ENCODE measurements around the gene PIM3. TPM values are rescaled to one million over a fixed set of nuclear protein-coding genes. Genes with fewer than 3 reads are reported as not detected.

The PIM3 gene
- total RNA-seq, 1 donor from 2014 or later, result 119 TPM

DNA sequence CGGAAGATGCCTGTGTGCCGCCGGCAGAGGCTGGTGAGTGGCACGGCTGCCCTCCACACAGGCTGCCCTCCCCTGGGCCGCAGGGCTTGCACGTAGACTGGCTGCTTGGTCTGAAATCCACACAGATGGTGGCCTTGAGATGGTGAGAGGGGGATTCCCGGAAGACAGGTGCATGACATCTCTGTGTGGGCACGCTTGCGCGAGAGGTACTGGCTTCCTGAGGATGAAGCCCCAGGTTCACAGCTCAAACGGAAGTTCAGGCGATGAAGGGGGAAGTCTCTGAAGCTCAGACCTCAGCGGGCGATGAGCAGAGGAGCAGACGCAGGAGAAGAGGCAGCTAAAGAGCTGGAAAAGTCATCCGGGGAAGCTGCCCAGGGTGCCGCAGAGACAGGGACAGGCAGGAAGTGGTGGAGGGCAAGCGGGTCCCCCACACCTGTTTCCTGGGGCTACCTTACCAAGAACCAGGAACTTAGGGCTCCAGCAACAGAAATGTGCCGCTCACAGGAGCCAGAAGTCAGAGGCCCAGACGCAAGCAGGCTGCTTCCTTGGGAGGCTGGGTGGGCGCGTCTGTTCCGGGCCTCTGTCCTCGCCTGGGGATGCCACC lies 34.9 kb upstream of the PIM3 start:
- H3K4me1 ChIP-seq, result peaks cover 5% of the 10 kb centered on the region
- no peak overlapping the region for H3K4me3 ChIP-seq
- TF ChIP-seq, protein P1, sequence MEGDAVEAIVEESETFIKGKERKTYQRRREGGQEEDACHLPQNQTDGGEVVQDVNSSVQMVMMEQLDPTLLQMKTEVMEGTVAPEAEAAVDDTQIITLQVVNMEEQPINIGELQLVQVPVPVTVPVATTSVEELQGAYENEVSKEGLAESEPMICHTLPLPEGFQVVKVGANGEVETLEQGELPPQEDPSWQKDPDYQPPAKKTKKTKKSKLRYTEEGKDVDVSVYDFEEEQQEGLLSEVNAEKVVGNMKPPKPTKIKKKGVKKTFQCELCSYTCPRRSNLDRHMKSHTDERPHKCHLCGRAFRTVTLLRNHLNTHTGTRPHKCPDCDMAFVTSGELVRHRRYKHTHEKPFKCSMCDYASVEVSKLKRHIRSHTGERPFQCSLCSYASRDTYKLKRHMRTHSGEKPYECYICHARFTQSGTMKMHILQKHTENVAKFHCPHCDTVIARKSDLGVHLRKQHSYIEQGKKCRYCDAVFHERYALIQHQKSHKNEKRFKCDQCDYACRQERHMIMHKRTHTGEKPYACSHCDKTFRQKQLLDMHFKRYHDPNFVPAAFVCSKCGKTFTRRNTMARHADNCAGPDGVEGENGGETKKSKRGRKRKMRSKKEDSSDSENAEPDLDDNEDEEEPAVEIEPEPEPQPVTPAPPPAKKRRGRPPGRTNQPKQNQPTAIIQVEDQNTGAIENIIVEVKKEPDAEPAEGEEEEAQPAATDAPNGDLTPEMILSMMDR (IDR thresholded peaks at IDR 0.05), result no peak
- H3K27me3 ChIP-seq, result peaks cover 9% of the 10 kb centered on the region
- H3K27ac ChIP-seq, result peak overlapping the region; percentile 24
- ATAC-seq, result no peak
- intact Hi-C loops (cut with DNase I), result no loop called here
- DNase-seq, result no peak
- peaks cover 4% of the 10 kb centered on the region for H3K36me3 ChIP-seq
- no peaks in the 10 kb centered on the region for H3K9me3 ChIP-seq

DNA sequence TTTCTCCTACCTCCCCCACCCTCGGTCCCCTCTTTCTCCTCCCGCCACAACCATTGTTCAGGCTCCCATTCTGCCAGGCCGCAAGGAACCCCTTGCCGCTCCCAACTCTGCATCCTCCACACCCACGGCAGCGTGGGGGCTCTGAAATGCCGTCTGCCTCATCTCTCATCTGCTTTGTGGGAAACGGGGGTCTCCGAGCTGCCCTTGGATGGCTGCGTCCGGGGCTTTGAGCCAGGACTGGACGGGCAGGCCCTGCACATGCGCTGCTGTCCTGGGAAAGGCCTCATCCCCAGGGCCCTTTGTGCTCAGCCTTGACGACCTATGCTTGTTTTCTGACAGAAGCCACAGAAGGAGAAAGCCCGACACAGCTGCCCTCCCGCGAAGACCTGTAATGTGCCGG lies 33.7 kb upstream of the PIM3 start:
- Histone ChIP-seq H3K4me3 (no peak overlapping the region), H3K36me3 (no peaks in the 10 kb centered on the region), H3K27me3 (peaks cover 9% of the 10 kb centered on the region), H3K9me3 (no peaks in the 10 kb centered on the region), H3K27ac (no peak overlapping the region), H3K4me1 (peaks cover 17% of the 10 kb centered on the region)
- DNase-seq (no peak), ATAC-seq (no peak)
- intact Hi-C loops (cut with DNase I), result no loop called here
- TF ChIP-seq, protein P1 (IDR thresholded peaks at IDR 0.05), result no peak

DNA sequence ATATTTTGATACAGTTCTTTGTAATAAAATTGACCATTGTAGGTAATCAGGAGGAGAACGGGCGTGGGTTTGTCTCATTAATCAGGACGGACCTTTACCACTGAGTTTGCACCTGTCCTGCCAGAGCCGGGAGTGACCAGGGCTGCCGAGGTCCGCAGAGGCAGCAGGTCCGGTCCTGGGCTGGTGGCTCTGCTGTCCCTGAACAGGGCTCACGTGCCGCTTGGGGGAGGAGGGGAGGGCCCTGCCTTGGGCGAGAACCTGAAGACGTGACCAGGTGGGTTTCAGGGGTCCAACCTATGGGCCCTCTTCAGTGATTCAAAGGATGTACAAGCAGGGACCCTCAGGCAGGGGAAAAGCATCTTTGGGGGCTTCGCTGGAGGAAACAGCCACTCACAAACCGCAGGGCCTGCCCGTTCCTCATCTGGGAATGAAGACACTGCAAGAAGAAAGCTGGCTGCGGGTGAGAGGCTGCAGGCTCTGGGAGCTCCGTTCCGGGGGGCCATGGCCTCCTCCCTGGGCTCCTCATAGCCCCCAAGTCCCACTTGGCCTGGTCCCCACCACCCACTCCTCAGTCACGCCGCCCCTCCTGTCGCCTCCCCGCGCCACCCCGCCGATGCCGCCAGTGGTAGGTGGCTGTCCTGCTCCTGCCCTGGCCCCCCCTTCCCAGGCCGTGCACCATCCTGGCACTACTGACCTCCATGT lies 32.9 kb upstream of the PIM3 start:
- intact Hi-C loops (cut with DNase I), result no loop called here
- no peak for DNase-seq

DNA sequence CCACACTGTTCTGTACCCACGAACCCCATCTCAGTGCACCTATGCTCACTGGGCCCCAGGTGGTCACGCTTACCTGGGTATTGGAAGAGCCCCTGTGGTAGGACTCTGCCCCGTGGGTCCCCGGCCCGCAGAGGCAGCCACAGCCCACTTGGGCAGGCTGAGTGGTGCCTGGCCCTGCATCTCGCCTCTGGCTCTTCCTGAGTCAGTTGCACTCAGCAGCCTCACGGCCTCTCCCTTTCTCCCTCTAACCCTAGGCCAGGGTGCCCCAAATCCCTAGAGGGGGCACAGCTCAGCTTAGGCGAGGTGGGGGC lies 32.4 kb upstream of the PIM3 start:
- intact Hi-C loops (cut with DNase I), result no loop called here
- DNase-seq, result no peak
- H3K27ac ChIP-seq, result no peak overlapping the region

More for the DNA sequence above, 32.9 kb upstream of the PIM3 start:
- Histone ChIP-seq H3K36me3 (no peaks in the 10 kb centered on the region), H3K9me3 (no peaks in the 10 kb centered on the region), H3K4me1 (peaks cover 17% of the 10 kb centered on the region), H3K27ac (no peak overlapping the region), H3K4me3 (no peak overlapping the region), H3K27me3 (peaks cover 9% of the 10 kb centered on the region)
- no peak for ATAC-seq
- TF ChIP-seq, protein P1 (IDR thresholded peaks at IDR 0.05), result no peak

DNA sequence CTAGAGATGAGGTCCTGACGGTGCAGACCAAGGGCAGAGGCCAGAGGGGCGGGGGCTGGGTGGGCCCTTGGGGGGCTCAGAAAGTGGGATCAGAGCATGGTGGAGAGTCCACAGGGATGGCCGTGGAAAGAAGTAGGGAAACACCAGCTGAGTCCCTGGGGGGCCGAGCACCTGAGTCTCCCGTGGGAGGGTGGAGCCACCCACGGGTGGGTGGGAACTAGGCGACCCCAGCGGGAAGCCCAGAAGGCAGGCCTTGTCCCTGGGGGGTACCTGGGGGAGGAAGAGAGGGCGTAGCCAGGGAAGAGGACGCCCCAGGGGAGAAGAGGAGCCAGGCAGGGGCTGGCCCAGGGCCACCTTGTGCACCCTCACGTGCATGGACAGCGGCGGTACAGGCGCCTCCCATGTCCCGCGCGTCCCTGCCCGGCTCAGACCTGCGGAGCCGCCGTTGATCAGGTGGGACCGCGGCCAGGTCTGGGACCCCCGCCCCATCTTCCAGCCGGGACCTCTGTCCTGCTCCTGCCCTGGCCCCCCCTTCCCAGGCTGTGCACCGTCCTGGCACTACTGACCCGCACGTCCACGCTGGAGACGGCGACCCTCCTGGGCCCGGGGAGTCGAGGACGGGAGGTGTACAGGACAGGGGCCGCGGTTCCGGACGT lies 31.9 kb upstream of the PIM3 start:
- Histone ChIP-seq H3K27me3 (peaks cover 9% of the 10 kb centered on the region), H3K27ac (no peak overlapping the region), H3K36me3 (no peaks in the 10 kb centered on the region), H3K4me3 (no peak overlapping the region), H3K4me1 (peaks cover 27% of the 10 kb centered on the region), H3K9me3 (no peaks in the 10 kb centered on the region)
- intact Hi-C loops (cut with DNase I), result no loop called here
- TF ChIP-seq, protein P1 (IDR thresholded peaks at IDR 0.05), result no peak
- DNase-seq, result no peak
- no peak for ATAC-seq

More for the DNA sequence above, 32.4 kb upstream of the PIM3 start:
- peaks cover 22% of the 10 kb centered on the region for H3K4me1 ChIP-seq
- ATAC-seq, result no peak
- peaks cover 9% of the 10 kb centered on the region for H3K27me3 ChIP-seq
- H3K9me3 ChIP-seq, result no peaks in the 10 kb centered on the region
- no peak overlapping the region for H3K4me3 ChIP-seq
- no peaks in the 10 kb centered on the region for H3K36me3 ChIP-seq
- TF ChIP-seq, protein P1 (IDR thresholded peaks at IDR 0.05), result no peak

Data from upper lobe of right lung (tissue), 1 donor.